Activated CD8-positive, alpha-beta memory T cell treated with anti-CD3 and anti-CD28 coated beads, Interleukin-2, amount 50 U/mL, for 24 hours (primary cell): ENCODE results near the gene BHLHA9.
"Not testable (repeated sequence)": the region's sequence is repeated elsewhere in the genome, so short reads cannot be mapped to it uniquely, and the experiment has no call there.

Experiments used
- DNase-seq: peaks from one replicate; pipeline ENCODE4 v3.0.0-alpha.2; 2020; ENCODE audit errors: extremely low read depth

BHLHA9 gene

GRCh38 chr17:1300371-1300905, 30.2 kb downstream of the BHLHA9 start:
- DNase-seq, result no peak

GRCh38 chr17:1301546-1301945, 31.3 kb downstream of the BHLHA9 start:
- DNase-seq, result no peak

- no peak for DNase-seq
Measured at GRCh38 chr17:1302761-1303160, 32.5 kb downstream of the BHLHA9 start.

GRCh38 chr17:1304522-1304921, 34.3 kb downstream of the BHLHA9 start:
- DNase-seq, result no peak

- DNase-seq, result no peak
Measured at GRCh38 chr17:1304962-1305563, 34.8 kb downstream of the BHLHA9 start.

GRCh38 chr17:1307829-1308228, 37.6 kb downstream of the BHLHA9 start:
- DNase-seq, result not testable (repeated sequence)

GRCh38 chr17:1312261-1312870, 42.1 kb downstream of the BHLHA9 start:
- no peak for DNase-seq

GRCh38 chr17:1313270-1314005, 43.2 kb downstream of the BHLHA9 start:
- no peak for DNase-seq

GRCh38 chr17:1315409-1315808, 45.2 kb downstream of the BHLHA9 start:
- no peak for DNase-seq

GRCh38 chr17:1315891-1316403, 45.7 kb downstream of the BHLHA9 start:
- no peak for DNase-seq
